MCF 10A (cell line): ENCODE measurements around the gene DNM3. TPM values are rescaled to one million over a fixed set of nuclear protein-coding genes. Genes with fewer than 3 reads are reported as not detected.

Source experiments
- BruUV-seq: library from RNA; stranded (reverse); fragments of 400-500 nt; replicated peaks from 2 replicates; lab custom pipeline; 2021; lab: Mats Ljungman, UMichigan
- CTCF ChIA-PET: fragments of 300-600 bp; sonication (Branson Sonifier 250); formaldehyde crosslinking; extraction: SDS; loops from one replicate; lab custom pipeline; 2021; ENCODE audit warnings: antibody characterized with exemption, inconsistent platforms; lab: Yijun Ruan, JAX
- POLR2A ChIA-PET: fragments of 300-600, 350-650 bp; sonication (Branson Sonifier 250); formaldehyde crosslinking; extraction: SDS; loops from one replicate; lab custom pipeline; 2020; ENCODE audit warnings: antibody characterized with exemption, inconsistent platforms; lab: Yijun Ruan, JAX
- DNase-seq: peaks from one replicate; pipeline ENCODE4 v3.0.0-alpha.2; 2018; ENCODE audit not compliant: unreplicated experiment
- H3K27ac Mint-ChIP-seq: one replicate; pipeline ENCODE4 v1.8.0; 2022; ENCODE audit warnings: mild to moderate bottlenecking, low read depth, mixed read lengths; ENCODE audit not compliant: unreplicated experiment
- H3K27me3 Mint-ChIP-seq: one replicate; pipeline ENCODE4 v1.8.0; 2022; ENCODE audit warnings: mixed read lengths; ENCODE audit not compliant: insufficient read depth, unreplicated experiment
- H3K36me3 Mint-ChIP-seq: one replicate; pipeline ENCODE4 v1.8.0; 2022; ENCODE audit warnings: mild to moderate bottlenecking, moderate library complexity, mixed read lengths; ENCODE audit not compliant: insufficient read depth, unreplicated experiment
- H3K4me1 Mint-ChIP-seq: one replicate; pipeline ENCODE4 v1.8.0; 2022; ENCODE audit warnings: mixed read lengths; ENCODE audit not compliant: insufficient read depth, unreplicated experiment
- H3K4me3 Mint-ChIP-seq: one replicate; pipeline ENCODE4 v1.8.0; 2022; ENCODE audit warnings: mild to moderate bottlenecking, moderate library complexity, mixed read lengths; ENCODE audit not compliant: unreplicated experiment
- H3K9me3 Mint-ChIP-seq: one replicate; pipeline ENCODE4 v1.8.0; 2022; ENCODE audit warnings: mixed read lengths; ENCODE audit not compliant: unreplicated experiment
- intact Hi-C: fragments of 100-400 bp; cut with micrococcal nuclease; formaldehyde crosslinking; loops from 2 replicates; pipeline ENCODE4 v1.14.1; 2022
- total RNA-seq: library from RNA; stranded (reverse); gene quantifications from 2 replicates; pipeline ENCODE4 v1.2.3, GENCODE V29; 2022
- TF ChIP-seq, protein P1 (sequence below): fragments of 200-600 bp; IDR thresholded peaks from one replicate; pipeline ENCODE4 v1.8.0; 2022; ENCODE audit warnings: antibody characterized with exemption, mild to moderate bottlenecking; ENCODE audit not compliant: unreplicated experiment

DNM3 gene
- total RNA-seq, 1 experiment from 2014 or later: 0.68 TPM

DNA sequence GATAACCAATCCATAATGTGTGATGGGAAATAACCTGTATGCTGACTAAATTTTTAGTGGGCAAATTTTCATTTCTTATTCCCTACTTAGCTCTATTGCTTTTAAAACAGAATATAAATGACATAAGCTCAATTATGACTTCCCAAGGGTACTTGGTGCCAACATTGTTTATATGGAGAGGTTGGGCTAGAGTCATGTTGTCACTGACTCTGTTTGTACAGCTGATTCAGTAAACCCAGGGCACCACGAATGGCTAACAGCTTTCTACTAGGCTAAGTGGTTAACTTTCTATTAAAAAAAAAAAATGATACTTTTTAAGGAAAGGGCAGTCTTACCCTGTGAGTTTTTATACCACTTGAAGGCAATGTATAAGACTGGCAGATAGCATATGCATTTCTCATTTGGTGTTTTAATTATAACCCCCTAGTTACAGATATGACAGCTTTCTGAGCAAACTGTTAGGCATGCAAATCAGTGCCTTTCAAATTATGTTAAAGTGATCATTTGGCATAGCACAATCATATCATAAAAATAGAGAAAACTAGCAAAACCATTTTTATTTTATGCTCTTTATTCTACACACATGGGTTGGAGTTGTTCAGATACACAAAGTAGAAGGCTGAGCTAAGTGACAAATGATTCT, 147.1 kb downstream of the DNM3 start:
- POLR2A ChIA-PET: interaction anchor here (1.1 to 2.0 kb wide), 5 partner anchors 10 to 194 kb away, joined by 3 to 9 read pairs (median 3); no protein-coding TSS in a partner anchor
- TF ChIP-seq, protein P1, sequence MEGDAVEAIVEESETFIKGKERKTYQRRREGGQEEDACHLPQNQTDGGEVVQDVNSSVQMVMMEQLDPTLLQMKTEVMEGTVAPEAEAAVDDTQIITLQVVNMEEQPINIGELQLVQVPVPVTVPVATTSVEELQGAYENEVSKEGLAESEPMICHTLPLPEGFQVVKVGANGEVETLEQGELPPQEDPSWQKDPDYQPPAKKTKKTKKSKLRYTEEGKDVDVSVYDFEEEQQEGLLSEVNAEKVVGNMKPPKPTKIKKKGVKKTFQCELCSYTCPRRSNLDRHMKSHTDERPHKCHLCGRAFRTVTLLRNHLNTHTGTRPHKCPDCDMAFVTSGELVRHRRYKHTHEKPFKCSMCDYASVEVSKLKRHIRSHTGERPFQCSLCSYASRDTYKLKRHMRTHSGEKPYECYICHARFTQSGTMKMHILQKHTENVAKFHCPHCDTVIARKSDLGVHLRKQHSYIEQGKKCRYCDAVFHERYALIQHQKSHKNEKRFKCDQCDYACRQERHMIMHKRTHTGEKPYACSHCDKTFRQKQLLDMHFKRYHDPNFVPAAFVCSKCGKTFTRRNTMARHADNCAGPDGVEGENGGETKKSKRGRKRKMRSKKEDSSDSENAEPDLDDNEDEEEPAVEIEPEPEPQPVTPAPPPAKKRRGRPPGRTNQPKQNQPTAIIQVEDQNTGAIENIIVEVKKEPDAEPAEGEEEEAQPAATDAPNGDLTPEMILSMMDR: no peak
- Mint-ChIP-seq H3K9me3 (no peaks in the 10 kb centered on the region), H3K27me3 (peaks cover 3% of the 10 kb centered on the region), H3K4me3 (no peak overlapping the region), H3K4me1 (no peaks in the 10 kb centered on the region), H3K27ac (no peak overlapping the region), H3K36me3 (no peaks in the 10 kb centered on the region)
- DNase-seq: no peak
- intact Hi-C loops: loop anchor here (10.0 kb wide), 1 partner anchor 504 kb away; the partner anchor contains the start of gene PRRC2C
- no TSS peak for BruUV-seq
- CTCF ChIA-PET: interaction anchor here (0.6 to 19.8 kb wide), 12 partner anchors 11 to 416 kb away, joined by 3 to 1502 read pairs (median 6); no protein-coding TSS in a partner anchor

DNA sequence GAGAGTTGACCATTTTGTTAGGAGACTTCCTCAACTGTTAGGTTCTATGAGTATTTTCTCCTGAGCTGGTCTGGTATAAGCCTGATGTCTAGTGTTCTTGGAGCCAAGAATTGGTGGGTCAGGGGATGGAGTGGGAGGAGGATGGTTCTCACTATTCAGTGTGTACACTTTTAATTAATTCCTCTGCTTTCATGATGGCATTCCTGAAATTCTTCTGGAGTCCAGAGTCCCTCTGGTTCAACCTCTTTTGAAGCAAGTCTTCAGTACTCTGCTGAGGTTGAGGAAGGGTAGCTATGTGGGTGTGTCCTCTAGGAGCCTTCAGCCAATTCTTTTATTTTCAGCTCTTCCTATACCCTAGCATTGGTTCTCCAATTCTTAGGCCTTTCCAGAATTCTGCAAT, 149.1 kb downstream of the DNM3 start:
- TF ChIP-seq, protein P1: no peak
- POLR2A ChIA-PET: interaction anchor here (0.6 to 2.0 kb wide), 3 partner anchors 46 to 190 kb away, joined by 3 to 9 read pairs (median 3); no protein-coding TSS in a partner anchor
- no peak for DNase-seq
- no peaks in the 10 kb centered on the region for H3K36me3 Mint-ChIP-seq
- H3K27me3 Mint-ChIP-seq: peaks cover 11% of the 10 kb centered on the region
- BruUV-seq: no TSS peak
- H3K4me3 Mint-ChIP-seq: no peak overlapping the region
- H3K4me1 Mint-ChIP-seq: no peaks in the 10 kb centered on the region
- H3K9me3 Mint-ChIP-seq: no peaks in the 10 kb centered on the region
- intact Hi-C loops: no loop called here
- CTCF ChIA-PET: interaction anchor here (0.5 to 19.8 kb wide), 8 partner anchors 9 to 1912 kb away, joined by 3 to 1502 read pairs (median 4); no protein-coding TSS in a partner anchor
- H3K27ac Mint-ChIP-seq: no peak overlapping the region

DNA sequence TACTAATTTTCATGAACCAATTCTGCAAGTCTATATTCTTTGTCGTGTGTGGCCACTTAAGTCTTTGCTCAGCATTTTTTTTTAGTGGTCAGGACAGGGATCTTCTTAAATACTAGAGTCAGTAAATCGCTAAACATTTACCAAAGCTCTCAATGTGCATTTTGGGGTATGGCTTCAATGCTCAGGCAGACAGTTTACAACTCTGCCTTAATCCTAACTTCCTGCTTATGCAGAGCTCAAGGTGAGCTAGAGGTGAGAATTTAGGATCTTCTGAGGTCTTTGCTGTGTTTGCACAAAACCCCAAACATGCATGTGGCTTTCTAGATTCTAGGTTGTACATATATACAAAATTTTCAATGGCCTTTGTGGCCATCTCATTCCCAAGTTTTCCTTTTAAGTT, 153.0 kb downstream of the DNM3 start:
- Mint-ChIP-seq H3K4me3 (no peak overlapping the region), H3K9me3 (no peaks in the 10 kb centered on the region), H3K27me3 (peaks cover 11% of the 10 kb centered on the region), H3K27ac (no peak overlapping the region), H3K4me1 (no peaks in the 10 kb centered on the region), H3K36me3 (no peaks in the 10 kb centered on the region)
- TF ChIP-seq, protein P1: no peak
- no TSS peak for BruUV-seq
- no peak for DNase-seq
- POLR2A ChIA-PET: no interaction called here
- intact Hi-C loops: no loop called here
- CTCF ChIA-PET: interaction anchor here (1.0 to 11.1 kb wide), 3 partner anchors 8 to 192 kb away, joined by 3 to 129 read pairs (median 115); no protein-coding TSS in a partner anchor

DNA sequence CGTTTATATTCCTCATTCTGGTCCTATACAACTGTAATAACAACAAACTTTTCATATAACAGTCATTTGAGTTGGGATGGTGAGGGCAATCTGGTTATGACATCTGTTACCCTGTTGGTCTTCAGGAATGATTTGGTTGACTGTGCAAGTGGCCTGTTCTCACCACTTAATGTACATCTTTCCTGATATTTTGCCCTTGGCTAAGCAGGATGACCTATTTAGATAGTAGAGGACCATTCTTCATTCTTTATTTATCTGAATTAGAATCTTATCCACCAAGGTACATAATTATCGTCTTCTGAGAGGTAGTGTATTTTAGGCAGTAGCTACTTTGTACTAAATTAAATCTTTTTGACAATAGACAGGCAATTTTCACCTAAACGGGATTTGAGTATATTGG, 154.3 kb downstream of the DNM3 start:
- intact Hi-C loops: no loop called here
- no peak for DNase-seq
- no peak overlapping the region for H3K4me3 Mint-ChIP-seq
- BruUV-seq: no TSS peak
- H3K27me3 Mint-ChIP-seq: peaks cover 11% of the 10 kb centered on the region
- no peaks in the 10 kb centered on the region for H3K9me3 Mint-ChIP-seq
- CTCF ChIA-PET: interaction anchor here (0.6 to 11.1 kb wide), 7 partner anchors 8 to 451 kb away, joined by 3 to 129 read pairs (median 3); no protein-coding TSS in a partner anchor
- H3K27ac Mint-ChIP-seq: no peak overlapping the region
- POLR2A ChIA-PET: interaction anchor here (0.6 kb wide), 1 partner anchor 423 kb away, joined by 3 read pairs; no protein-coding TSS in a partner anchor
- H3K36me3 Mint-ChIP-seq: no peaks in the 10 kb centered on the region
- TF ChIP-seq, protein P1: no peak
- no peaks in the 10 kb centered on the region for H3K4me1 Mint-ChIP-seq
